Psoas muscle (tissue), 8 donors: Measurements from ENCODE around the gene SPTB. TPM values are rescaled to one million over a fixed set of nuclear protein-coding genes. Genes with fewer than 3 reads are reported as not detected.

ENCODE experiments used
- ATAC-seq, 4 donors: fragments of 200-7000 bp; cut with Tn5 transposase; one replicate each; pipeline ENCODE4 v1.9.1; 2020; ENCODE audit warnings: moderate library complexity in 3 of 4, mild to moderate bottlenecking in 2 of 4
- DNase-seq, 2 donors: peaks; one replicate each; pipeline ENCODE4 v3.0.0-alpha.2; 2020
- H3K27ac ChIP-seq: fragments of 200-600 bp; one replicate; pipeline ENCODE4 v1.8.0; 2022
- H3K27me3 ChIP-seq, 3 donors: fragments of 200-600 bp in 1 of 3; one replicate each; pipeline versions ENCODE4 v1.6.1 to v1.8.0; 2013 to 2022; ENCODE audit warnings: low read length in 2 of 3, mild to moderate bottlenecking in 2 of 3, moderate library complexity in 1 of 3; ENCODE audit not compliant: insufficient read depth in 3 of 3
- H3K36me3 ChIP-seq, 2 donors: fragments of 200-600 bp in 1 of 2; one replicate each; pipeline versions ENCODE4 v1.6.1 to v1.8.0; 2013 to 2022; ENCODE audit warnings: low read depth in 1 of 2, mild to moderate bottlenecking in 1 of 2, moderate library complexity in 1 of 2; ENCODE audit not compliant: insufficient read depth in 1 of 2
- H3K4me1 ChIP-seq: fragments of 200-600 bp; one replicate; pipeline ENCODE4 v1.8.0; 2022
- H3K4me3 ChIP-seq: fragments of 200-600 bp; one replicate; pipeline ENCODE4 v1.8.0; 2022; ENCODE audit warnings: mild to moderate bottlenecking
- H3K9me3 ChIP-seq: fragments of 200-600 bp; one replicate; pipeline ENCODE4 v1.8.0; 2022
- WGBS, 3 donors: extraction: QIAGEN DNeasy Blood & Tissue Kit; methylation state at CpG; one replicate each; pipeline versions ENCODE4 v1.1.6 to v1.1.7; 2013; 5-methylcytosine and 5-hydroxymethylcytosine counted together
- intact Hi-C, 2 donors: fragments of 100-400 bp; cut with DNase I; formaldehyde crosslinking; loops; one replicate each; pipeline versions ENCODE4 v1.11.0 to v1.14.2; 2022
- polyA plus RNA-seq, 3 donors: library from polyadenylated mRNA; stranded (reverse); fragments of 200-250 nt; gene quantifications; one replicate each; pipeline ENCODE4 v1.2.3, GENCODE V29; 2013
- total RNA-seq, 4 donors: library from RNA; stranded (reverse); fragmentation: NEBNext Ultra II Directional in 2 of 4; extraction: Animal tissue kit (Norgen Biotek cat#: 25700) in 2 of 4; gene quantifications; one replicate each; pipeline versions ENCODE4 v1.2.1 to v1.2.4, GENCODE V29; 2021 to 2023
- TF ChIP-seq, protein P1 (sequence below): fragments of 200-600 bp; IDR thresholded peaks from one replicate; pipeline ENCODE4 v1.8.0; 2022; ENCODE audit warnings: antibody characterized with exemption
- donor health status: healthy with polysubstance abuse.
- donor health status: DM: no; HTN: no; CAD: no; lungs with moderate emphysema.
- donor health status: Bipolar disorder and iron deficiency.
- donor health status: healthy.
- donor health status: DM: yes; HTN: yes; CAD: no.
- donor health status: DM: no; HTN: no; CAD: no.
- donor health status: DM: no; HTN: no; CAD: no.
- donor health status: DM: yes; HTN: yes; CAD: no.

SPTB gene
- total and polyA plus RNA-seq, 7 donors = 43.4 to 540 (median 374) TPM

DNA sequence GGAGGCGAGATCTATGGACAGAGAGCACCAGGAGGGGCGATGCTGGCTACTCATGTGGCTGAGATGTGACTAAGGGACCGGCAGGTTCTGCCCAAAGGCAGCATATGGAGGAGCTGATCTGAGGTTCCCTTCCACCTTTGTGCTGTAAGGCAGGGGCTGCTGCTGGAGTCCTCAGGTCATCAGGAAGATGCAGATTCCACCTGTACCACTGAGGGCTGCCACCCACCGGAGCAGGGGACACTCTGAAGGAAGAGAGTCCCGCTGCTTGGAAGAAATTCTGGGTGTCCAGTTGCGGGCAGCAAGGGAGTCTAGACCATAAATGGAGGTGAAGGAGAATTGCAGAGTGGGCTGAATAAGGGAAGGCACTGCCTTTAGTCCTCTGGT lies 120.2 kb downstream of the SPTB start:
- DNase-seq = no peak
- intact Hi-C loops = no loop called here
- H3K27ac ChIP-seq = no peak overlapping the region

DNA sequence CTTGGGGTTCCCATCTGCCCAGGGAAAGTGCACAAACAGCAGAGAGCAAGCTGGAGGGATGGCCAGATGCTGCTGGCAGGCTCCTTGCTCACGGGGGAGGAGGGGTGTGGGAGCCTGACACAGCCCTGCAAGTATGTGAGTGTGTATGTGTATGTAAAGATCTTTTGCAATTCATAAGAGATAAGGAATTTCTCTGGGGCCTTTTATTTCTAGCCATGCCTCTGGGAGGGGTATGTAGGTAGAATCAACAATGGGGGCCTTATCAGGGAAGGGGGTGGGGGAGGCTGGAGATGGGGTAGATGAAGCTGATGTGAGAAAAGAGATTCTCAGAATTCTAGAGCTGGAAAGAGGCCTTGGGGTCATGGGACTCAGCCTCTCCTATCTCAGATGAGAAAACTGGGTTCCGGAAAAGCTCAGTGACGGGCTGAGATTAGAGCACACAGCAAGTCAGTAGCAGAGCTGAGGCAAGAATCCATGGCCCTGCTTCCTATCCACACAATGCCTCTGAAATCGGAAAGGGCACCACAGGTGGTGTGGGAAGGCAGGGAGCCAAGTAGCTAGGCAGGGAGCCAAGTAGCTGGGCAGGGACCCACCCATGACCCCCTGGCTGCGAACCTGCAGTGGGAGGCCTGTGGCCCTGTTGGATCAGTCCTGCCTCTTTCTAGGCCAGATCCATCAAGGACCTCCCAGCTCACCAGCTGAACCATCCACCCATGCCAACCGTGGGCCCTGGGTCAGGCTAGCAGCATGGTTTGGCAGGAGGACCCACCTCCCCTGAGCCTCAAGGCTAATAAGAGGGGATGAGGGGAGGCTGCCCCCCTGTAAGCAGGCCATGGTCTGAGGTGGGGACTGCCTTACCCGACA lies 120.8 kb downstream of the SPTB start:
- intact Hi-C loops = no loop called here
- H3K27ac ChIP-seq = no peak overlapping the region
- H3K4me1 ChIP-seq = peaks cover 59% of the 10 kb centered on the region

More for the DNA sequence above, 120.2 kb downstream of the SPTB start:
- 94 to 99% (median 96%) methylated on average over 6 of the region's 6 CpGs for WGBS, 3 donors
- H3K4me3 ChIP-seq = no peak overlapping the region
- H3K36me3 ChIP-seq = peaks cover 0 to 40% of the 10 kb centered on the region in 2 donors
- no peaks in the 10 kb centered on the region for H3K27me3 ChIP-seq
- no peaks in the 10 kb centered on the region for H3K9me3 ChIP-seq
- TF ChIP-seq, protein P1, sequence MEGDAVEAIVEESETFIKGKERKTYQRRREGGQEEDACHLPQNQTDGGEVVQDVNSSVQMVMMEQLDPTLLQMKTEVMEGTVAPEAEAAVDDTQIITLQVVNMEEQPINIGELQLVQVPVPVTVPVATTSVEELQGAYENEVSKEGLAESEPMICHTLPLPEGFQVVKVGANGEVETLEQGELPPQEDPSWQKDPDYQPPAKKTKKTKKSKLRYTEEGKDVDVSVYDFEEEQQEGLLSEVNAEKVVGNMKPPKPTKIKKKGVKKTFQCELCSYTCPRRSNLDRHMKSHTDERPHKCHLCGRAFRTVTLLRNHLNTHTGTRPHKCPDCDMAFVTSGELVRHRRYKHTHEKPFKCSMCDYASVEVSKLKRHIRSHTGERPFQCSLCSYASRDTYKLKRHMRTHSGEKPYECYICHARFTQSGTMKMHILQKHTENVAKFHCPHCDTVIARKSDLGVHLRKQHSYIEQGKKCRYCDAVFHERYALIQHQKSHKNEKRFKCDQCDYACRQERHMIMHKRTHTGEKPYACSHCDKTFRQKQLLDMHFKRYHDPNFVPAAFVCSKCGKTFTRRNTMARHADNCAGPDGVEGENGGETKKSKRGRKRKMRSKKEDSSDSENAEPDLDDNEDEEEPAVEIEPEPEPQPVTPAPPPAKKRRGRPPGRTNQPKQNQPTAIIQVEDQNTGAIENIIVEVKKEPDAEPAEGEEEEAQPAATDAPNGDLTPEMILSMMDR = no peak
- ATAC-seq = no peak
- peaks cover 59% of the 10 kb centered on the region for H3K4me1 ChIP-seq

GRCh38 chr14:64758025-64758521 lies 121.6 kb downstream of the SPTB start:
- Histone ChIP-seq H3K27me3 (no peaks in the 10 kb centered on the region), H3K4me3 (no peak overlapping the region), H3K27ac (peak overlapping the region; percentile 56), H3K4me1 (peaks cover 58% of the 10 kb centered on the region), H3K9me3 (no peaks in the 10 kb centered on the region), H3K36me3 (peaks cover 0 to 40% of the 10 kb centered on the region in 2 donors)
- peak in 1 of 2 donors; percentile 39 for DNase-seq
- WGBS, 3 donors = 63 to 82% (median 64%) methylated on average over 3 of the region's 3 CpGs
- intact Hi-C loops = no loop called here
- peak in 1 of 4 donors; percentile 20 for ATAC-seq
- TF ChIP-seq, protein P1 = no peak

More for the DNA sequence above, 120.8 kb downstream of the SPTB start:
- H3K36me3 ChIP-seq = peaks cover 0 to 40% of the 10 kb centered on the region in 2 donors
- no peak overlapping the region for H3K4me3 ChIP-seq
- no peak for ATAC-seq
- TF ChIP-seq, protein P1 = no peak
- DNase-seq = peak; percentile 25 to 45
- no peaks in the 10 kb centered on the region for H3K27me3 ChIP-seq
- H3K9me3 ChIP-seq = no peaks in the 10 kb centered on the region
- WGBS, 3 donors = 52 to 78% (median 62%) methylated on average over 7 of the region's 7 CpGs

DNA sequence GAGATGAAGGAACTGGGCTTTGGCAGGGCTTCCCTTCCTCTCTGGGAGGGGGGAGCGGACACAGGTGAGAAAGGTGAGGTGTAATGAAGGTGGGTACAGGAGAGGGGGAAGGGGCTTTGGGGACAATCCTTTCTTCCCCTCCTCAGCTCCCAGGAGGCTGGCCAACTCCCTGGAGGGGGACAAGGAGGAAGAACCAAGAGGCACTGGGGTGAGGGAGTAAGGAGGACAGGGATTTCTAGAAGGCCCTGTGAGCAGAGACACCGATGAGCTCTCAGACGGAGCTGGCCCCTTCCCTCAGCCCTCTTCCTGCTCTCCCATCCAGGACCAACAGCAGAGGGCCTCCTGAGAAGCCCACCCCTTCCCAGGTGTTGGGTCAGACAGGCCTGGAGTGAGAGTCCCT lies 122.1 kb downstream of the SPTB start:
- Histone ChIP-seq H3K4me1 (peaks cover 54% of the 10 kb centered on the region), H3K4me3 (no peak overlapping the region), H3K27ac (peak overlapping the region; percentile 56), H3K36me3 (peaks cover 0 to 44% of the 10 kb centered on the region in 2 donors), H3K9me3 (no peaks in the 10 kb centered on the region), H3K27me3 (no peaks in the 10 kb centered on the region)
- ATAC-seq = no peak
- WGBS, 3 donors = 55 to 100% (median 81%) methylated on average over 2 to 3 of the region's 3 CpGs
- intact Hi-C loops = no loop called here
- DNase-seq = no peak
- TF ChIP-seq, protein P1 = no peak
